Astrocyte (in vitro differentiated cells and primary cell): ENCODE data around the gene TTC7B. TPM values are rescaled to one million over a fixed set of nuclear protein-coding genes. Genes with fewer than 3 reads are reported as not detected.

ENCODE experiments used
- DNase-seq: peaks from one replicate; pipeline ENCODE4 v3.0.0-alpha.2; 2010; ENCODE audit warnings: low read depth
- FAIRE-seq: peaks from 2 replicates; lab custom pipeline; 2011; peaks lifted over from hg19 to GRCh38; lab: Jason Lieb, UNC
- H2AFZ ChIP-seq: 2 replicates; pipeline ENCODE4 v1.6.0; 2012; ENCODE audit warnings: low read depth, low read length, inconsistent platforms
- H3K27ac ChIP-seq: 2 replicates; pipeline ENCODE4 v1.5.1; 2011; ENCODE audit warnings: low read depth, low read length, inconsistent platforms
- H3K27me3 ChIP-seq: 2 replicates; pipeline ENCODE4 v1.6.0; 2011; ENCODE audit warnings: low read length, inconsistent platforms; ENCODE audit not compliant: insufficient read depth
- H3K36me3 ChIP-seq: 2 replicates; pipeline ENCODE4 v1.5.1; 2011; ENCODE audit warnings: low read length, inconsistent platforms; ENCODE audit not compliant: insufficient read depth
- H3K4me1 ChIP-seq: 2 replicates; pipeline ENCODE4 v1.5.1; 2011; ENCODE audit warnings: low read length, inconsistent platforms; ENCODE audit not compliant: insufficient read depth
- H3K4me2 ChIP-seq: 2 replicates; pipeline ENCODE4 v1.6.0; 2012; ENCODE audit warnings: low read length, inconsistent platforms
- H3K4me3 ChIP-seq: 2 replicates; pipeline ENCODE4 v1.5.1; 2011; ENCODE audit warnings: low read depth, mild to moderate bottlenecking, low read length, inconsistent platforms; ENCODE audit not compliant: insufficient read depth
- H3K79me2 ChIP-seq: 2 replicates; pipeline ENCODE4 v1.6.0; 2012; ENCODE audit warnings: mild to moderate bottlenecking, low read length, inconsistent platforms; ENCODE audit not compliant: insufficient read depth
- H3K9ac ChIP-seq: 2 replicates; pipeline ENCODE4 v1.6.0; 2012; ENCODE audit warnings: mild to moderate bottlenecking, low read length, inconsistent platforms
- H3K9me3 ChIP-seq: 2 replicates; pipeline ENCODE4 v1.5.1; 2012; ENCODE audit warnings: low read depth, mild to moderate bottlenecking, low read length, inconsistent platforms; ENCODE audit not compliant: insufficient read depth
- H4K20me1 ChIP-seq: 2 replicates; pipeline ENCODE4 v1.6.0; 2012; ENCODE audit warnings: low read length, inconsistent platforms; ENCODE audit not compliant: insufficient read depth
- H3K27ac Mint-ChIP-seq: one replicate; pipeline ENCODE4 v1.8.0; 2021; ENCODE audit warnings: mild to moderate bottlenecking, mixed read lengths; ENCODE audit not compliant: unreplicated experiment
- H3K27me3 Mint-ChIP-seq: one replicate; pipeline ENCODE4 v1.8.0; 2021; ENCODE audit warnings: low read depth, mixed read lengths; ENCODE audit not compliant: unreplicated experiment
- H3K36me3 Mint-ChIP-seq: one replicate; pipeline ENCODE4 v1.8.0; 2021; ENCODE audit warnings: low read depth, mixed read lengths; ENCODE audit not compliant: unreplicated experiment
- H3K4me1 Mint-ChIP-seq: one replicate; pipeline ENCODE4 v1.8.0; 2021; ENCODE audit warnings: low read depth, mixed read lengths; ENCODE audit not compliant: unreplicated experiment
- H3K4me3 Mint-ChIP-seq: one replicate; pipeline ENCODE4 v1.8.0; 2021; ENCODE audit warnings: mild to moderate bottlenecking, moderate library complexity, mixed read lengths; ENCODE audit not compliant: unreplicated experiment
- H3K9me3 Mint-ChIP-seq: one replicate; pipeline ENCODE4 v1.8.0; 2021; ENCODE audit warnings: mild to moderate bottlenecking, mixed read lengths; ENCODE audit not compliant: unreplicated experiment
- EZH2 ChIP-seq: IDR thresholded peaks from 2 replicates; pipeline ENCODE4 v1.6.1; 2012; ENCODE audit warnings: mild to moderate bottlenecking, low read length, inconsistent platforms; ENCODE audit not compliant: insufficient read depth
- total RNA-seq: library from RNA; stranded (reverse); gene quantifications from 2 replicates; pipeline ENCODE4 v1.2.1, GENCODE V29; 2021
- TF ChIP-seq, protein P1 (sequence below): IDR thresholded peaks from 2 replicates; pipeline ENCODE4 v1.5.1; 2011; ENCODE audit warnings: low read depth, mild to moderate bottlenecking, inconsistent platforms, low read length, moderate library complexity; ENCODE audit not compliant: insufficient read depth

Gene TTC7B
- total RNA-seq, 1 donor from 2014 or later = 42.1 TPM

DNA sequence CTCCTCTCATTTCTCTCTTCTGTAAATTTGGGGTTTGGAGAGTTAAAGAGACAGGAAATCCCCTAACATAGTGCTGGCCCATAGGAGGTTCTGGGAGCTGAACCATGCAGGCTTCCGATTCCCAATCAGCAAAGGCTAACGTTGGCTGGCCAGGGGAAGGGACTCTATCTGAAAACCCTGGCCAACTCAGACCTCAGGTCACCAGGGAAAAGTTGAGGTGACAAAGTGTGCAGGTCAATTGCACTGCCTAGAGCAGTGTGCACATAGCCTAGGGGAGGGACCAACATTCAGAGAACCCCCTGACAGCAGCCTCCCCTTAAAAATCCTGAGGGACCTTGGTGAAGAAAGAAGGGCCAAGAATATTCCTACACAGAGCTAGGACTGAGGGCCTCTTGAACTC lies 38.9 kb downstream of the TTC7B start:
- Histone ChIP-seq H3K4me1 (peaks cover 9% of the 10 kb centered on the region), H3K4me2 (no peak overlapping the region), H3K9me3 (no peaks in the 10 kb centered on the region), H3K36me3 (peaks cover 3% of the 10 kb centered on the region), H3K79me2 (no peaks in the 10 kb centered on the region), H2AFZ (no peak overlapping the region), H4K20me1 (peaks cover 16% of the 10 kb centered on the region), H3K27ac (no peak overlapping the region), H3K27me3 (no peaks in the 10 kb centered on the region), H3K9ac (no peak overlapping the region), H3K4me3 (no peak overlapping the region)
- peaks cover 16% of the 10 kb centered on the region for H3K36me3 Mint-ChIP-seq
- H3K27me3 Mint-ChIP-seq = no peaks in the 10 kb centered on the region
- no peaks in the 10 kb centered on the region for H3K9me3 Mint-ChIP-seq
- no peak overlapping the region for H3K27ac Mint-ChIP-seq
- FAIRE-seq (no peak), DNase-seq (no peak)
- TF ChIP-seq, protein P1, sequence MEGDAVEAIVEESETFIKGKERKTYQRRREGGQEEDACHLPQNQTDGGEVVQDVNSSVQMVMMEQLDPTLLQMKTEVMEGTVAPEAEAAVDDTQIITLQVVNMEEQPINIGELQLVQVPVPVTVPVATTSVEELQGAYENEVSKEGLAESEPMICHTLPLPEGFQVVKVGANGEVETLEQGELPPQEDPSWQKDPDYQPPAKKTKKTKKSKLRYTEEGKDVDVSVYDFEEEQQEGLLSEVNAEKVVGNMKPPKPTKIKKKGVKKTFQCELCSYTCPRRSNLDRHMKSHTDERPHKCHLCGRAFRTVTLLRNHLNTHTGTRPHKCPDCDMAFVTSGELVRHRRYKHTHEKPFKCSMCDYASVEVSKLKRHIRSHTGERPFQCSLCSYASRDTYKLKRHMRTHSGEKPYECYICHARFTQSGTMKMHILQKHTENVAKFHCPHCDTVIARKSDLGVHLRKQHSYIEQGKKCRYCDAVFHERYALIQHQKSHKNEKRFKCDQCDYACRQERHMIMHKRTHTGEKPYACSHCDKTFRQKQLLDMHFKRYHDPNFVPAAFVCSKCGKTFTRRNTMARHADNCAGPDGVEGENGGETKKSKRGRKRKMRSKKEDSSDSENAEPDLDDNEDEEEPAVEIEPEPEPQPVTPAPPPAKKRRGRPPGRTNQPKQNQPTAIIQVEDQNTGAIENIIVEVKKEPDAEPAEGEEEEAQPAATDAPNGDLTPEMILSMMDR = no peak
- no peak for TF ChIP-seq EZH2
- no peak overlapping the region for H3K4me3 Mint-ChIP-seq
- no peaks in the 10 kb centered on the region for H3K4me1 Mint-ChIP-seq

DNA sequence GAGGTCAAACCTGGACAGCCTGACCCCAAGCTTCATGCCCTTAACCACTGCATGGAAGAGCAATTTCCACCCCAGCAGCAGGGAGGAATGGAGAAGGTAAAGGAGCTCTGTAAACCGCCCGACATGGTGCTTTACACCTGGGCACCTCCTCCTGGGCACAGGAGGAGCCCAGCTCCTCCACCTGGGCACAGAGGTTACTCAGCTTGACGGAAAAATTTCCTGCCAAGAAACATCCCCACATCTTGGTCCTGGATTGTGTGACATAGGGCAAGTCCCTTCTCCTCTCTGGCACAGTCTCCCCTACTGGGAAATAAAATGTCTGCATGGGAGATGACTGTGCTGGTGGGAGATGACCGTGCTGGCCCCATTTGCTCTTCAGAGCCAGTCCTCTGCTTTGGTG lies 40.8 kb downstream of the TTC7B start:
- Mint-ChIP-seq H3K36me3 (peaks cover 9% of the 10 kb centered on the region), H3K27ac (no peak overlapping the region), H3K9me3 (no peaks in the 10 kb centered on the region), H3K27me3 (no peaks in the 10 kb centered on the region), H3K4me1 (no peaks in the 10 kb centered on the region), H3K4me3 (no peak overlapping the region)
- H3K9me3 ChIP-seq = no peaks in the 10 kb centered on the region
- DNase-seq (no peak), FAIRE-seq (no peak)
- H3K4me2 ChIP-seq = no peak overlapping the region
- no peak overlapping the region for H3K4me3 ChIP-seq
- no peak overlapping the region for H3K27ac ChIP-seq
- no peaks in the 10 kb centered on the region for H3K79me2 ChIP-seq
- H3K27me3 ChIP-seq = no peaks in the 10 kb centered on the region
- TF ChIP-seq, protein P1 = no peak
- TF ChIP-seq EZH2 = no peak
- peaks cover under 1% of the 10 kb centered on the region for H4K20me1 ChIP-seq
- no peaks in the 10 kb centered on the region for H3K4me1 ChIP-seq
- peaks cover 3% of the 10 kb centered on the region for H3K36me3 ChIP-seq
- no peak overlapping the region for H3K9ac ChIP-seq
- H2AFZ ChIP-seq = no peak overlapping the region

DNA sequence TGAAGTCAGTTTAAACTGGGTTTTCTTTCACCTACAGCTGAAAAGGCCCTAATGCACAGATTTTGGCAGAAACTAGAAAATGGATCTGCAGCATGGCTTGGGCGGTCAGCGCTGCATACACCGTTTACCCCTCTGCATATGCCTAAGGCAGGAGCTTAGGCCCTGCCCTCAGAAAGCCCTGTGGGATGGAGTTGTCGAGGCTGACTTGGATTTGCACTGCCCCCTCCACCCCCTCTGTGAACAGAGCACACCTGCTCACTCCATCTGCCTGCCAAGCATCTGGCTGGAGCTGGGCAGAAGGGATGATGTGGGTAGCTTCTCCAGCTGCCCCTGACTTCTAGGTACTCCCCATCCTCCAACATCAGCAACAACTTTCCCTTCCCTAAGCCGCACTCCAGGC lies 41.9 kb downstream of the TTC7B start:
- DNase-seq (no peak), FAIRE-seq (no peak)
- Histone ChIP-seq H3K36me3 (peaks cover 3% of the 10 kb centered on the region), H3K27me3 (no peaks in the 10 kb centered on the region), H3K9ac (no peak overlapping the region), H3K4me3 (no peak overlapping the region), H4K20me1 (no peaks in the 10 kb centered on the region), H2AFZ (no peak overlapping the region), H3K4me2 (no peak overlapping the region), H3K4me1 (no peaks in the 10 kb centered on the region), H3K79me2 (no peaks in the 10 kb centered on the region), H3K27ac (no peak overlapping the region), H3K9me3 (no peaks in the 10 kb centered on the region)
- Mint-ChIP-seq H3K9me3 (no peaks in the 10 kb centered on the region), H3K4me1 (no peaks in the 10 kb centered on the region), H3K27me3 (no peaks in the 10 kb centered on the region), H3K4me3 (no peak overlapping the region), H3K36me3 (peaks cover 11% of the 10 kb centered on the region), H3K27ac (no peak overlapping the region)
- TF ChIP-seq, protein P1 = no peak
- no peak for TF ChIP-seq EZH2
